A549 (cell line): ENCODE data around the gene CAT. TPM values are rescaled to one million over a fixed set of nuclear protein-coding genes. Genes with fewer than 3 reads are reported as not detected.
A peak's percentile ranks its signal among the peaks of the same experiment; 100 is the strongest.

Experiments used
- ATAC-seq, 2 experiments: fragments of 200-7000 bp in 1 of 2; fragments of >200 bp in 1 of 2; cut with Nextera tagmentation in 1 of 2; cut with Tn5 transposase in 1 of 2; 3 replicates each; pipeline versions ENCODE4 v1.8.0 to v1.9.1; 2018 to 2020; ENCODE audit warnings: mild to moderate bottlenecking in 1 of 2, moderate library complexity in 1 of 2
- CTCF ChIA-PET: fragments of 300-600 bp; sonication (Branson Sonifier 250); formaldehyde crosslinking; extraction: SDS; loops from one replicate; lab custom pipeline; 2021; ENCODE audit warnings: antibody characterized with exemption, inconsistent platforms; lab: Yijun Ruan, JAX
- POLR2A ChIA-PET: fragments of 350-600 bp; formaldehyde crosslinking; extraction: SDS; loops from one replicate; lab custom pipeline; 2021; ENCODE audit warnings: antibody characterized with exemption, inconsistent platforms; lab: Yijun Ruan, JAX
- DNase-seq, 2 experiments: peaks; one replicate each; pipeline versions ENCODE4 v3.0.0 to v3.0.0-alpha.2; 2011 to 2016; ENCODE audit warnings: low read depth in 1 of 2, low spot score in 1 of 2
- FAIRE-seq: peaks from 2 replicates; lab custom pipeline; 2011; peaks lifted over from hg19 to GRCh38; lab: Jason Lieb, UNC
- H3K27ac ChIP-seq, 2 experiments: fragments of >200 bp; sonication (Bioruptor Twin); formaldehyde crosslinking; 3 replicates each; pipeline ENCODE4 v1.5.1; 2016 to 2017
- H3K4me1 ChIP-seq: fragments of >200 bp; sonication (Bioruptor Twin); formaldehyde crosslinking; 3 replicates; pipeline ENCODE4 v1.6.1; 2016
- H3K4me2 ChIP-seq: fragments of >200 bp; sonication (Bioruptor Twin); formaldehyde crosslinking; 3 replicates; pipeline ENCODE4 v1.6.1; 2016
- H3K4me3 ChIP-seq: fragments of >200 bp; sonication (Bioruptor Twin); formaldehyde crosslinking; 3 replicates; pipeline ENCODE4 v1.5.1; 2016
- H3K9me3 ChIP-seq: fragments of >200 bp; sonication (Bioruptor Twin); formaldehyde crosslinking; 3 replicates; pipeline ENCODE4 v1.6.1; 2016
- CBX8 ChIP-seq: fragments of 200-600 bp; sonication (generic); IDR thresholded peaks from 2 replicates; pipeline ENCODE4 v1.6.1; 2016
- CEBPB ChIP-seq, 2 experiments: fragments of >200 bp in 1 of 2; sonication (Bioruptor Twin) in 1 of 2; formaldehyde crosslinking in 1 of 2; IDR thresholded peaks; 2 replicates each; pipeline ENCODE4 v1.6.1; 2012 to 2016
- FOSB ChIP-seq: fragments of 250-450 bp; sonication (Bioruptor Pico); IDR thresholded peaks from 2 replicates; pipeline ENCODE4 v1.5.0; 2020; ENCODE audit warnings: mild to moderate bottlenecking, moderate library complexity
- FOXS1 ChIP-seq: fragments of 250-450 bp; sonication (Bioruptor Pico); IDR thresholded peaks from 2 replicates; pipeline ENCODE4 v1.5.0; 2020; ENCODE audit warnings: mild to moderate bottlenecking, moderate library complexity
- HOXA7 ChIP-seq: fragments of 250-450 bp; sonication (Bioruptor Pico); IDR thresholded peaks from 2 replicates; pipeline ENCODE4 v1.5.0; 2020; ENCODE audit warnings: mild to moderate bottlenecking, moderate library complexity
- HOXB13 ChIP-seq: fragments of 250-450 bp; sonication (Bioruptor Pico); IDR thresholded peaks from 2 replicates; pipeline ENCODE4 v1.5.0; 2020; ENCODE audit warnings: low read depth, mild to moderate bottlenecking, moderate library complexity
- KDM1A ChIP-seq: fragments of 200-600 bp; sonication (generic); IDR thresholded peaks from 2 replicates; pipeline ENCODE4 v1.6.1; 2016; ENCODE audit warnings: low read depth, mild to moderate bottlenecking
- MAFK ChIP-seq: fragments of 450-650 bp; IDR thresholded peaks from 2 replicates; pipeline ENCODE4 v1.6.1; 2014; ENCODE audit not compliant: partially characterized antibody
- MYC ChIP-seq: IDR thresholded peaks from 2 replicates; pipeline ENCODE4 v1.6.1; 2012; ENCODE audit warnings: mild to moderate bottlenecking, inconsistent platforms, low read length, improper control_type of control experiment, borderline replicate concordance
- NFE2L2 ChIP-seq: fragments of 150-350 bp; conservative IDR thresholded peaks from 2 replicates; pipeline ENCODE4 v1.6.1; 2014; ENCODE audit warnings: low read length
- PHF8 ChIP-seq: fragments of 200-600 bp; sonication (generic); IDR thresholded peaks from 2 replicates; pipeline ENCODE4 v1.6.1; 2016; ENCODE audit warnings: low read depth, mild to moderate bottlenecking, antibody characterized with exemption, moderate library complexity, borderline replicate concordance
- RARB ChIP-seq: fragments of 250-450 bp; sonication (Bioruptor Pico); IDR thresholded peaks from 2 replicates; pipeline ENCODE4 v1.8.0; 2021; ENCODE audit warnings: mild to moderate bottlenecking, moderate library complexity
- RCOR1 ChIP-seq: fragments of 150-350 bp; IDR thresholded peaks from 2 replicates; pipeline ENCODE4 v1.6.1; 2014; ENCODE audit warnings: antibody characterized with exemption, low read length, low read depth
- RFX5 ChIP-seq: fragments of 450-650 bp; IDR thresholded peaks from 2 replicates; pipeline ENCODE4 v1.7.1; 2014; ENCODE audit warnings: antibody characterized with exemption, mild to moderate bottlenecking, moderate library complexity
- RNF2 ChIP-seq: fragments of 200-600 bp; sonication (generic); IDR thresholded peaks from 2 replicates; pipeline ENCODE4 v1.6.1; 2016; ENCODE audit warnings: low read depth, mild to moderate bottlenecking, antibody characterized with exemption, moderate library complexity, borderline replicate concordance
- SMC3 ChIP-seq: fragments of >200 bp; sonication (Bioruptor Twin); formaldehyde crosslinking; IDR thresholded peaks from 3 replicates; pipeline ENCODE4 v1.6.1; 2018; ENCODE audit warnings: inconsistent platforms
- SREBF2 ChIP-seq: fragments of 450-650 bp; IDR thresholded peaks from 2 replicates; pipeline ENCODE4 v1.6.1; 2014; ENCODE audit warnings: mild to moderate bottlenecking, moderate library complexity
- TFCP2L1 ChIP-seq: fragments of 250-450 bp; sonication (Bioruptor Pico); IDR thresholded peaks from 2 replicates; pipeline ENCODE4 v1.5.0; 2021; ENCODE audit warnings: mild to moderate bottlenecking
- ZFP36 ChIP-seq: fragments of 450-650 bp; IDR thresholded peaks from 2 replicates; pipeline ENCODE4 v1.6.1; 2014; ENCODE audit warnings: borderline replicate concordance; ENCODE audit not compliant: partially characterized antibody
- ZNF302 ChIP-seq: fragments of 250-450 bp; sonication (Bioruptor Pico); IDR thresholded peaks from 2 replicates; pipeline ENCODE4 v1.9.0; 2021; ENCODE audit warnings: inconsistent platforms, mild to moderate bottlenecking, moderate library complexity
- WGBS: methylation state at CpG from one replicate; pipeline ENCODE4 v1.1.6; 2017; ENCODE audit errors: missing lambda C conversion rate; 5-methylcytosine and 5-hydroxymethylcytosine counted together
- polyA plus RNA-seq, 4 experiments: library from polyadenylated mRNA; depleted of rRNA in 3 of 4; stranded (reverse); fragments of >200 nt; fragmentation: RNase III in 1 of 4; extraction: RNeasy Plus Mini Kit Qiagen cat#74134 plus additional on column Dnase treatment in 1 of 4; gene quantifications; 2 replicates in 3 of 4; 3 replicates in 1 of 4; pipeline ENCODE4 v1.2.3, GENCODE V29; 2011 to 2017
- TF ChIP-seq, protein P1 (sequence below): fragments of >200 bp; sonication (Bioruptor Twin); formaldehyde crosslinking; IDR thresholded peaks from 3 replicates; pipeline ENCODE4 v1.5.1; 2016
- TF ChIP-seq, protein P2 (sequence below): fragments of 200-600 bp; sonication (generic); IDR thresholded peaks from 2 replicates; pipeline ENCODE4 v1.6.1; 2016; ENCODE audit warnings: antibody characterized with exemption, mild to moderate bottlenecking, moderate library complexity
- TF ChIP-seq, protein P3 (sequence below): IDR thresholded peaks from 2 replicates; pipeline ENCODE4 v1.6.1; 2012; ENCODE audit warnings: low read depth, borderline replicate concordance

Gene CAT
- polyA plus RNA-seq, 2 of the 4 experiments (the other 2 are of a cell fraction): 51.2 to 74.2 TPM

DNA sequence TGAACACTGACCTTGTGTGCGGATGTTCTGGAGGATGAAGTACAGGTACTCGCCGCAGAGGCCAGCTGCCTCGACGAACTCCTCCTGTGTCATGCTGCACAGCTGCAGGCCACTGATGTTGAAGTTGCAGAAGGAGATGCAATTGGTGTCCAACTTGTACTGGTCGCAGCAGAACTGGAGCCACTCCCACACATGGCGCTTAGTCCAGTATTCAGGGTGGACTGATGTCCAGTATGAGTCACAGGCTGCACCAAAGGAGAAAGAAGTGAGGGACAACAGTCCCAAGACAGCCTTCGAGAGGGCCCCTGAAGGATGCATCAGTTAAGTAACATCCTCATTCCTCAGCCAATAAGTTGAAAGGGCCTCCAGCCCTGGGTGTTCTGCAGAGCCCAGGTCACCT, 54.7 kb downstream of the CAT start:
- Histone ChIP-seq H3K4me1 (no peaks in the 10 kb centered on the region), H3K4me3 (no peak overlapping the region), H3K27ac (peak overlapping the region in 1 of 2 experiments; percentile 47; a peak in 2 of 6 replicates), H3K9me3 (no peaks in the 10 kb centered on the region), H3K4me2 (no peak overlapping the region)
- DNase-seq: no peak
- WGBS: 34% methylated on average over 8 of the region's 8 CpGs
- FAIRE-seq: no peak
- TF ChIP-seq TFCP2L1 (CRISPR knock-in tag): no peak
- no peak for TF ChIP-seq FOSB (CRISPR knock-in tag)
- TF ChIP-seq HOXB13: no peak
- no peak for TF ChIP-seq SMC3
- TF ChIP-seq, protein P1, sequence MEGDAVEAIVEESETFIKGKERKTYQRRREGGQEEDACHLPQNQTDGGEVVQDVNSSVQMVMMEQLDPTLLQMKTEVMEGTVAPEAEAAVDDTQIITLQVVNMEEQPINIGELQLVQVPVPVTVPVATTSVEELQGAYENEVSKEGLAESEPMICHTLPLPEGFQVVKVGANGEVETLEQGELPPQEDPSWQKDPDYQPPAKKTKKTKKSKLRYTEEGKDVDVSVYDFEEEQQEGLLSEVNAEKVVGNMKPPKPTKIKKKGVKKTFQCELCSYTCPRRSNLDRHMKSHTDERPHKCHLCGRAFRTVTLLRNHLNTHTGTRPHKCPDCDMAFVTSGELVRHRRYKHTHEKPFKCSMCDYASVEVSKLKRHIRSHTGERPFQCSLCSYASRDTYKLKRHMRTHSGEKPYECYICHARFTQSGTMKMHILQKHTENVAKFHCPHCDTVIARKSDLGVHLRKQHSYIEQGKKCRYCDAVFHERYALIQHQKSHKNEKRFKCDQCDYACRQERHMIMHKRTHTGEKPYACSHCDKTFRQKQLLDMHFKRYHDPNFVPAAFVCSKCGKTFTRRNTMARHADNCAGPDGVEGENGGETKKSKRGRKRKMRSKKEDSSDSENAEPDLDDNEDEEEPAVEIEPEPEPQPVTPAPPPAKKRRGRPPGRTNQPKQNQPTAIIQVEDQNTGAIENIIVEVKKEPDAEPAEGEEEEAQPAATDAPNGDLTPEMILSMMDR: no peak
- TF ChIP-seq RARB: no peak
- no peak for TF ChIP-seq MYC
- TF ChIP-seq MAFK: no peak
- no peak for TF ChIP-seq RNF2
- peak in 1 of 2 experiments; percentile 28; a peak in 3 of 6 replicates for ATAC-seq
- CTCF ChIA-PET: interaction anchor here (0.6 to 11.9 kb wide), 33 partner anchors 12 to 686 kb away, joined by 3 to 257 read pairs (median 5); partner anchors contain the start of gene ELF5
- POLR2A ChIA-PET: no interaction called here

DNA sequence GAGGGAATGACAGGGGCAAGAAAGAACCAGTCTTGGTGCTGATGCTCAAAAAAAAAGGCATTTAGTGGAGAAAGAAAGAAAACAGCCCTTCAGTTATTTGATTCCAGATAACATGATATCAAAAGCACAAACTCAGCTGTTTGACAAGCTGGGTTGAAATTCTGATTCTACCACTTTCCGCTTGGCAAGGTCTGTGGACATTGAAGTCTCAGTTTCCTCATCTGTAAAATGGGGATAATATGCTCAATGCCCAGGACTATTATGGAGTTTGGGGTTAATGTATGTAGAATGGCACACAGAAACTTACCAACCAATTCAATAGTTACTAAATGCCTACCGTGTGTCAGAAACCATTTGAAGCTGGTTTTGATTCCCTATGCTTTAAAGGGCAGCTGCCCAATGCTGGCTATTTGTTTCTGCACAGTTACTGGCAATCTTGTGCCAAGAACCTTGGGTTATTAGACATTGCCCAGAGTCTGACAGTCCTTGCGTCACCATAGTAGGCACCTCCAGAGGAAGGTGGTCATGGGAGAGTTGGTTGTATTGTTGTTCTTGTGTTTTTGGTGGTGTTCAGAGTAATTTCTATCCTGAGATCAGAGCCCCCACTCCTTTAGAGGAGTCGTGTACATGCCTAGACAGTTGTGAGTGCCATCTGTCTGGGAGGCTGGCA, 55.3 kb downstream of the CAT start:
- WGBS: 56% methylated on average over 4 of the region's 4 CpGs
- peak overlapping the region in 1 of 2 experiments; percentile 47; a peak in 1 of 6 replicates for H3K27ac ChIP-seq
- no peak overlapping the region for H3K4me3 ChIP-seq
- ChIA-PET POLR2A (no interaction called here), CTCF (interaction anchor here (0.7 to 11.9 kb wide), 13 partner anchors 11 to 497 kb away, joined by 3 to 257 read pairs (median 9); partner anchors contain the start of gene ELF5)
- H3K9me3 ChIP-seq: no peaks in the 10 kb centered on the region
- ATAC-seq (no peak), FAIRE-seq (no peak), DNase-seq (no peak)
- H3K4me2 ChIP-seq: no peak overlapping the region
- TF ChIP-seq ZNF302: no peak
- no peak for TF ChIP-seq SMC3
- no peak for TF ChIP-seq CBX8
- no peak for TF ChIP-seq FOXS1 (CRISPR knock-in tag)
- no peak for TF ChIP-seq CEBPB (IDR thresholded peaks at IDR 0.05)
- TF ChIP-seq KDM1A: no peak
- no peak for TF ChIP-seq MYC
- no peak for TF ChIP-seq RCOR1
- TF ChIP-seq, protein P2, sequence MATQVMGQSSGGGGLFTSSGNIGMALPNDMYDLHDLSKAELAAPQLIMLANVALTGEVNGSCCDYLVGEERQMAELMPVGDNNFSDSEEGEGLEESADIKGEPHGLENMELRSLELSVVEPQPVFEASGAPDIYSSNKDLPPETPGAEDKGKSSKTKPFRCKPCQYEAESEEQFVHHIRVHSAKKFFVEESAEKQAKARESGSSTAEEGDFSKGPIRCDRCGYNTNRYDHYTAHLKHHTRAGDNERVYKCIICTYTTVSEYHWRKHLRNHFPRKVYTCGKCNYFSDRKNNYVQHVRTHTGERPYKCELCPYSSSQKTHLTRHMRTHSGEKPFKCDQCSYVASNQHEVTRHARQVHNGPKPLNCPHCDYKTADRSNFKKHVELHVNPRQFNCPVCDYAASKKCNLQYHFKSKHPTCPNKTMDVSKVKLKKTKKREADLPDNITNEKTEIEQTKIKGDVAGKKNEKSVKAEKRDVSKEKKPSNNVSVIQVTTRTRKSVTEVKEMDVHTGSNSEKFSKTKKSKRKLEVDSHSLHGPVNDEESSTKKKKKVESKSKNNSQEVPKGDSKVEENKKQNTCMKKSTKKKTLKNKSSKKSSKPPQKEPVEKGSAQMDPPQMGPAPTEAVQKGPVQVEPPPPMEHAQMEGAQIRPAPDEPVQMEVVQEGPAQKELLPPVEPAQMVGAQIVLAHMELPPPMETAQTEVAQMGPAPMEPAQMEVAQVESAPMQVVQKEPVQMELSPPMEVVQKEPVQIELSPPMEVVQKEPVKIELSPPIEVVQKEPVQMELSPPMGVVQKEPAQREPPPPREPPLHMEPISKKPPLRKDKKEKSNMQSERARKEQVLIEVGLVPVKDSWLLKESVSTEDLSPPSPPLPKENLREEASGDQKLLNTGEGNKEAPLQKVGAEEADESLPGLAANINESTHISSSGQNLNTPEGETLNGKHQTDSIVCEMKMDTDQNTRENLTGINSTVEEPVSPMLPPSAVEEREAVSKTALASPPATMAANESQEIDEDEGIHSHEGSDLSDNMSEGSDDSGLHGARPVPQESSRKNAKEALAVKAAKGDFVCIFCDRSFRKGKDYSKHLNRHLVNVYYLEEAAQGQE: no peak
- TF ChIP-seq RFX5: no peak
- no peaks in the 10 kb centered on the region for H3K4me1 ChIP-seq

DNA sequence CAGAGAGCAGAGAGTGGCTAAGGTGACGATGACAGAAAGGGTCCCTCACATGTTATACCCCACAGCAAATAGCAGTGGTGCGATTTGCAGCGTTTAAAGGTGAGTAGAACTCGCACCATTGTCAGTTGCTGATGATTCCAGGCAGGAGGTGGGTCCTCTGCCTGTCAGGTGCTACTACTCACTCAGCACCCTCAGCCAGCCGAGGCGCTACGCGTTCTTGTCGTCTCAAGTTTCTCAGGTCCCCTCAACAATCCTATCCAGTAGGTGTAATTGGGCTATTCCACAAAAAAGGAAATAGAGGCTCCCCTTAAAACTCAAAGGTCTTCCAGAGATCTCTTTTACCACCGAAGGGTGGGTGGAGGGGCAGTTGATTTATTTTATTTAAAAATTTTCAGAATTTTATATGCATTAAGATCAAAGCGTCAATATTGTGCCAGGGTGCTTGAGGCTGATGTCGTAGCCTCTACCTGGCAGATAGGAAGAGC, 56.5 kb downstream of the CAT start:
- ChIA-PET POLR2A (no interaction called here), CTCF (interaction anchor here (2.3 to 11.9 kb wide), 5 partner anchors 10 to 321 kb away, joined by 9 to 257 read pairs (median 64); partner anchors contain the start of gene ELF5)
- Histone ChIP-seq H3K9me3 (no peaks in the 10 kb centered on the region), H3K4me3 (no peak overlapping the region), H3K27ac (peak overlapping the region in 1 of 2 experiments; percentile 58; a peak in 3 of 6 replicates), H3K4me2 (no peak overlapping the region), H3K4me1 (no peaks in the 10 kb centered on the region)
- FAIRE-seq (no peak), DNase-seq (no peak), ATAC-seq (no peak)
- 78% methylated on average over 12 of the region's 12 CpGs for WGBS
- TF ChIP-seq, protein P3, sequence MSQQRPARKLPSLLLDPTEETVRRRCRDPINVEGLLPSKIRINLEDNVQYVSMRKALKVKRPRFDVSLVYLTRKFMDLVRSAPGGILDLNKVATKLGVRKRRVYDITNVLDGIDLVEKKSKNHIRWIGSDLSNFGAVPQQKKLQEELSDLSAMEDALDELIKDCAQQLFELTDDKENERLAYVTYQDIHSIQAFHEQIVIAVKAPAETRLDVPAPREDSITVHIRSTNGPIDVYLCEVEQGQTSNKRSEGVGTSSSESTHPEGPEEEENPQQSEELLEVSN: no peak
- TF ChIP-seq SMC3 (no peak), NFE2L2 (no peak), SREBF2 (no peak), TFCP2L1 (CRISPR knock-in tag) (no peak), PHF8 (no peak), HOXA7 (CRISPR knock-in tag) (no peak), ZFP36 (no peak)
